ENCODE measurements around the gene AKT2. TPM values are rescaled to one million over a fixed set of nuclear protein-coding genes. Genes with fewer than 3 reads are reported as not detected.
"Not testable (repeated sequence)": the region's sequence is repeated elsewhere in the genome, so short reads cannot be mapped to it uniquely, and the experiment has no call there.

Gene AKT2
- 80.6 and 84.9 TPM in 2 replicates for total RNA-seq (2014; rRNA removed)
- Bru-seq, nascent RNA: percentile 64 among the genes with signal in this experiment
- BruChase-seq, experiment 1, labeled RNA remaining after a 6-hour chase: percentile 78 among the genes with signal in this experiment
- BruChase-seq, experiment 2, labeled RNA remaining after a 2-hour chase: percentile 71 among the genes with signal in this experiment
- long read RNA-seq, partial matches to known transcripts: 2 of 24 reads
- long read RNA-seq, other reads (novel, unspliced or antisense): 22 of 24 reads

- BruUV-seq (replicated peaks): no TSS peak
- H3K36me3 ChIP-seq (ENCODE audit: low read depth, low read length): no peaks in the 10 kb centered on the region
- ATAC-seq (peak; percentile 47), DNase-seq (no peak)
- peak within 1 kb of the TSS; percentile 99 for H3K4me3 ChIP-seq (ENCODE audit: low read length)
- TF ChIP-seq CTCF (conservative IDR thresholded peaks at IDR 0.05; ENCODE audit: low read depth, low read length) (no peak), EZH2phosphoT487 (IDR thresholded peaks at IDR 0.05; ENCODE audit: borderline replicate concordance, low read length) (no peak), EZH2 (IDR thresholded peaks at IDR 0.05; ENCODE audit: low read length, unreplicated experiment) (no peak)
- CTCF ChIA-PET: no interaction called here
- H3F3A ChIP-seq (ENCODE audit: low read length, unreplicated experiment): no peaks in the 10 kb centered on the region
- H4K20me1 ChIP-seq (ENCODE audit: low read length): 0 out of 2 replicates have a peak, but pooled peaks cover 5% of the 10 kb centered on the region
- intact Hi-C loops (cut with micrococcal nuclease): no loop called here
- H3K9ac ChIP-seq (ENCODE audit: low read length): peak within 1 kb of the TSS; percentile 97
- peak within 1 kb of the TSS; percentile 91 for H3K4me2 ChIP-seq (ENCODE audit: low read length)
- H3K4me1 ChIP-seq (ENCODE audit: insufficient read depth, low read length): 0 out of 2 replicates have a peak, but pooled peaks cover 5% of the 10 kb centered on the region
- H3K9me3 ChIP-seq (ENCODE audit: low read length): no peaks in the 10 kb centered on the region
- peak within 1 kb of the TSS; percentile 59 for H3K27ac ChIP-seq (ENCODE audit: low read length)
- H2AFZ ChIP-seq (ENCODE audit: low read length): peak within 1 kb of the TSS; percentile 85
- H3K79me2 ChIP-seq (ENCODE audit: low read length): peaks cover 53% of the 10 kb centered on the region
- POLR2A ChIA-PET (ENCODE audit: unreplicated experiment): no interaction called here
- no peaks in the 10 kb centered on the region for H3K9me2 ChIP-seq (replicated peaks; ENCODE audit: low read length)
- no peaks in the 10 kb centered on the region for H3K27me3 ChIP-seq (ENCODE audit: low read length)
Observed at GRCh38 chr19:40284501-40285352, at the start of gene AKT2. Gene AKT2 (minus strand): TSS chr19:40285345. CDS start chr19:40265267, 20,078 bp downstream.

- BruUV-seq (replicated peaks); POLR2A ChIA-PET (ENCODE audit: unreplicated experiment): not testable (repeated sequence)
Observed at GRCh38 chr19:40333083-40333482, 47.9 kb upstream of the AKT2 start.

GRCh38 chr19:40332669-40333068 is 47.5 kb upstream of the AKT2 start:
- Histone ChIP-seq H3K9me3 (ENCODE audit: low read length) (no peaks in the 10 kb centered on the region), H3K9ac (ENCODE audit: low read length) (no peak overlapping the region), H3K27me3 (ENCODE audit: low read length) (no peaks in the 10 kb centered on the region), H3K4me2 (ENCODE audit: low read length) (no peak overlapping the region), H3K4me1 (ENCODE audit: insufficient read depth, low read length) (no peaks in the 10 kb centered on the region), H3F3A (ENCODE audit: low read length, unreplicated experiment) (no peaks in the 10 kb centered on the region), H3K9me2 (replicated peaks; ENCODE audit: low read length) (no peaks in the 10 kb centered on the region), H3K36me3 (ENCODE audit: low read depth, low read length) (peaks cover 3% of the 10 kb centered on the region; the same call in 1 of the 2 replicates), H3K4me3 (ENCODE audit: low read length) (no peak overlapping the region), H4K20me1 (ENCODE audit: low read length) (no peaks in the 10 kb centered on the region), H3K79me2 (ENCODE audit: low read length) (no peaks in the 10 kb centered on the region), H3K27ac (ENCODE audit: low read length) (no peak overlapping the region), H2AFZ (ENCODE audit: low read length) (no peak overlapping the region)
- TF ChIP-seq EZH2phosphoT487 (IDR thresholded peaks at IDR 0.05; ENCODE audit: borderline replicate concordance, low read length): no peak
- TF ChIP-seq EZH2 (IDR thresholded peaks at IDR 0.05; ENCODE audit: low read length, unreplicated experiment): no peak
- no peak for TF ChIP-seq CTCF (conservative IDR thresholded peaks at IDR 0.05; ENCODE audit: low read depth, low read length)
- intact Hi-C loops (cut with micrococcal nuclease): no loop called here
- POLR2A ChIA-PET (ENCODE audit: unreplicated experiment): no interaction called here
- BruUV-seq (replicated peaks): no TSS peak
- CTCF ChIA-PET: no interaction called here
- no peak for ATAC-seq
- DNase-seq: no peak

More at GRCh38 chr19:40333083-40333482, 47.9 kb upstream of the AKT2 start:
- H3K4me3 ChIP-seq (ENCODE audit: low read length); H3K4me1 ChIP-seq (ENCODE audit: insufficient read depth, low read length); DNase-seq; intact Hi-C loops (cut with micrococcal nuclease); ATAC-seq; H3K9me2 ChIP-seq (replicated peaks; ENCODE audit: low read length); H2AFZ ChIP-seq (ENCODE audit: low read length); H4K20me1 ChIP-seq (ENCODE audit: low read length); H3K27me3 ChIP-seq (ENCODE audit: low read length); H3K79me2 ChIP-seq (ENCODE audit: low read length); H3K36me3 ChIP-seq (ENCODE audit: low read depth, low read length); CTCF ChIA-PET; H3F3A ChIP-seq (ENCODE audit: low read length, unreplicated experiment); H3K27ac ChIP-seq (ENCODE audit: low read length); H3K9me3 ChIP-seq (ENCODE audit: low read length); H3K9ac ChIP-seq (ENCODE audit: low read length); H3K4me2 ChIP-seq (ENCODE audit: low read length): not testable (repeated sequence)
